Measurements from ENCODE around the gene GCSAM. TPM values are rescaled to one million over a fixed set of nuclear protein-coding genes. Genes with fewer than 3 reads are reported as not detected.

Gene GCSAM
- total RNA-seq, 1 donor from 2014 or later = not detected

- Mint-ChIP-seq H3K4me3 (ENCODE audit: unreplicated experiment) (no peak overlapping the region), H3K36me3 (ENCODE audit: unreplicated experiment) (no peaks in the 10 kb centered on the region), H3K27me3 (ENCODE audit: unreplicated experiment) (peaks cover 38% of the 10 kb centered on the region), H3K4me1 (ENCODE audit: unreplicated experiment) (no peaks in the 10 kb centered on the region), H3K9me3 (ENCODE audit: unreplicated experiment) (peaks cover 10% of the 10 kb centered on the region), H3K27ac (ENCODE audit: unreplicated experiment) (no peak overlapping the region)
- no peak for TF ChIP-seq CTCF (IDR thresholded peaks at IDR 0.05)
- DNase-seq (ENCODE audit: extremely low spot score, unreplicated experiment) = no peak
These were observed 7.5 kb upstream of the GCSAM start for GRCh38 chr3:112140584-112140983.

GRCh38 chr3:112138219-112138969 is 5.3 kb upstream of the GCSAM start:
- TF ChIP-seq CTCF (IDR thresholded peaks at IDR 0.05) = no peak
- Mint-ChIP-seq H3K9me3 (ENCODE audit: unreplicated experiment) (no peaks in the 10 kb centered on the region), H3K4me1 (ENCODE audit: unreplicated experiment) (no peaks in the 10 kb centered on the region), H3K4me3 (ENCODE audit: unreplicated experiment) (no peak overlapping the region), H3K36me3 (ENCODE audit: unreplicated experiment) (no peaks in the 10 kb centered on the region), H3K27ac (ENCODE audit: unreplicated experiment) (no peak overlapping the region), H3K27me3 (ENCODE audit: unreplicated experiment) (peaks cover 38% of the 10 kb centered on the region)
- no peak for DNase-seq (ENCODE audit: extremely low spot score, unreplicated experiment)

GRCh38 chr3:112137781-112138180 is 4.7 kb upstream of the GCSAM start:
- no peak overlapping the region for H3K4me3 Mint-ChIP-seq (ENCODE audit: unreplicated experiment)
- TF ChIP-seq CTCF (IDR thresholded peaks at IDR 0.05) = no peak
- no peaks in the 10 kb centered on the region for H3K36me3 Mint-ChIP-seq (ENCODE audit: unreplicated experiment)
- no peak for DNase-seq (ENCODE audit: extremely low spot score, unreplicated experiment)
- H3K9me3 Mint-ChIP-seq (ENCODE audit: unreplicated experiment) = no peaks in the 10 kb centered on the region
- H3K27ac Mint-ChIP-seq (ENCODE audit: unreplicated experiment) = no peak overlapping the region
- H3K27me3 Mint-ChIP-seq (ENCODE audit: unreplicated experiment) = peaks cover 38% of the 10 kb centered on the region
- no peaks in the 10 kb centered on the region for H3K4me1 Mint-ChIP-seq (ENCODE audit: unreplicated experiment)

- peaks cover 38% of the 10 kb centered on the region for H3K27me3 Mint-ChIP-seq (ENCODE audit: unreplicated experiment)
- peak; percentile 65 for TF ChIP-seq CTCF (IDR thresholded peaks at IDR 0.05)
- no peak for DNase-seq (ENCODE audit: extremely low spot score, unreplicated experiment)
- no peaks in the 10 kb centered on the region for H3K4me1 Mint-ChIP-seq (ENCODE audit: unreplicated experiment)
- H3K27ac Mint-ChIP-seq (ENCODE audit: unreplicated experiment) = no peak overlapping the region
- no peak overlapping the region for H3K4me3 Mint-ChIP-seq (ENCODE audit: unreplicated experiment)
- H3K36me3 Mint-ChIP-seq (ENCODE audit: unreplicated experiment) = no peaks in the 10 kb centered on the region
- H3K9me3 Mint-ChIP-seq (ENCODE audit: unreplicated experiment) = no peaks in the 10 kb centered on the region
These were observed 4.1 kb upstream of the GCSAM start for GRCh38 chr3:112136959-112137693.

- DNase-seq (ENCODE audit: extremely low spot score, unreplicated experiment) = no peak
- H3K36me3 Mint-ChIP-seq (ENCODE audit: unreplicated experiment) = no peaks in the 10 kb centered on the region
- H3K27me3 Mint-ChIP-seq (ENCODE audit: unreplicated experiment) = peaks cover 31% of the 10 kb centered on the region
- no peak overlapping the region for H3K4me3 Mint-ChIP-seq (ENCODE audit: unreplicated experiment)
- H3K27ac Mint-ChIP-seq (ENCODE audit: unreplicated experiment) = no peak overlapping the region
- no peak for TF ChIP-seq CTCF (IDR thresholded peaks at IDR 0.05)
- H3K9me3 Mint-ChIP-seq (ENCODE audit: unreplicated experiment) = no peaks in the 10 kb centered on the region
- no peaks in the 10 kb centered on the region for H3K4me1 Mint-ChIP-seq (ENCODE audit: unreplicated experiment)
These were observed 3.0 kb upstream of the GCSAM start for GRCh38 chr3:112136046-112136445.
